DND-41 (cell line): ENCODE measurements around the gene CEP70.
"Not testable (repeated sequence)": the region's sequence is repeated elsewhere in the genome, so short reads cannot be mapped to it uniquely, and the experiment has no call there.

Experiments
- ATAC-seq: fragments of 200-7000 bp; cut with Tn5 transposase; 3 replicates; pipeline ENCODE4 v1.9.1; 2021; ENCODE audit warnings: low read depth; ENCODE audit not compliant: insufficient read depth
- DNase-seq: peaks from one replicate; pipeline ENCODE4 v3.0.0-alpha.2; 2020
- H2AFZ ChIP-seq: 2 replicates; pipeline ENCODE4 v1.6.0; 2012; ENCODE audit warnings: low read depth, low read length
- H3K27ac ChIP-seq: 2 replicates; pipeline ENCODE4 v1.5.1; 2012; ENCODE audit warnings: low read length, inconsistent platforms
- H3K27me3 ChIP-seq: fragments of 200-600 bp; sonication (generic); 2 replicates; pipeline ENCODE4 v1.6.0; 2012; ENCODE audit warnings: low read length, mild to moderate bottlenecking, inconsistent platforms; ENCODE audit not compliant: insufficient read depth, poor library complexity
- H3K36me3 ChIP-seq: 2 replicates; pipeline ENCODE4 v1.5.1; 2012; ENCODE audit warnings: low read length, inconsistent platforms; ENCODE audit not compliant: insufficient read depth
- H3K4me1 ChIP-seq: 2 replicates; pipeline ENCODE4 v1.5.1; 2012; ENCODE audit warnings: mild to moderate bottlenecking, low read length; ENCODE audit not compliant: insufficient read depth
- H3K4me2 ChIP-seq: 2 replicates; pipeline ENCODE4 v1.6.0; 2012; ENCODE audit warnings: mild to moderate bottlenecking, moderate library complexity, low read length, inconsistent platforms; ENCODE audit not compliant: insufficient read depth
- H3K4me3 ChIP-seq, 2 experiments: fragments of 200-600 bp in 1 of 2; shearing (Covaris generic) in 1 of 2; 2 replicates each; pipeline ENCODE4 v1.5.1; 2012 to 2016; ENCODE audit warnings: inconsistent platforms in 2 of 2, low read length in 2 of 2, mild to moderate bottlenecking in 2 of 2, low read depth in 1 of 2, moderate library complexity in 1 of 2
- H3K79me2 ChIP-seq: 2 replicates; pipeline ENCODE4 v1.6.0; 2012; ENCODE audit warnings: low read length, inconsistent platforms; ENCODE audit not compliant: insufficient read depth
- H3K9ac ChIP-seq: 2 replicates; pipeline ENCODE4 v1.6.0; 2012; ENCODE audit warnings: low read depth, mild to moderate bottlenecking, inconsistent platforms, low read length, moderate library complexity
- H3K9me3 ChIP-seq: 2 replicates; pipeline ENCODE4 v1.5.1; 2012; ENCODE audit warnings: low read length, moderate library complexity, mild to moderate bottlenecking, inconsistent platforms; ENCODE audit not compliant: insufficient read depth, severe bottlenecking
- H4K20me1 ChIP-seq: 2 replicates; pipeline ENCODE4 v1.6.0; 2012; ENCODE audit warnings: low read length; ENCODE audit not compliant: insufficient read depth
- EZH2 ChIP-seq: IDR thresholded peaks from 3 replicates; pipeline ENCODE4 v1.6.1; 2012; ENCODE audit warnings: borderline replicate concordance, low read depth, mild to moderate bottlenecking, moderate library complexity, low read length, inconsistent platforms; ENCODE audit not compliant: severe bottlenecking
- TF ChIP-seq, protein P1 (sequence below): IDR thresholded peaks from 2 replicates; pipeline ENCODE4 v1.5.1; 2012; ENCODE audit warnings: borderline replicate concordance, low read length, moderate library complexity, mild to moderate bottlenecking; ENCODE audit not compliant: poor library complexity, severe bottlenecking; ENCODE audit errors: extremely low read depth

CEP70 gene

DNA sequence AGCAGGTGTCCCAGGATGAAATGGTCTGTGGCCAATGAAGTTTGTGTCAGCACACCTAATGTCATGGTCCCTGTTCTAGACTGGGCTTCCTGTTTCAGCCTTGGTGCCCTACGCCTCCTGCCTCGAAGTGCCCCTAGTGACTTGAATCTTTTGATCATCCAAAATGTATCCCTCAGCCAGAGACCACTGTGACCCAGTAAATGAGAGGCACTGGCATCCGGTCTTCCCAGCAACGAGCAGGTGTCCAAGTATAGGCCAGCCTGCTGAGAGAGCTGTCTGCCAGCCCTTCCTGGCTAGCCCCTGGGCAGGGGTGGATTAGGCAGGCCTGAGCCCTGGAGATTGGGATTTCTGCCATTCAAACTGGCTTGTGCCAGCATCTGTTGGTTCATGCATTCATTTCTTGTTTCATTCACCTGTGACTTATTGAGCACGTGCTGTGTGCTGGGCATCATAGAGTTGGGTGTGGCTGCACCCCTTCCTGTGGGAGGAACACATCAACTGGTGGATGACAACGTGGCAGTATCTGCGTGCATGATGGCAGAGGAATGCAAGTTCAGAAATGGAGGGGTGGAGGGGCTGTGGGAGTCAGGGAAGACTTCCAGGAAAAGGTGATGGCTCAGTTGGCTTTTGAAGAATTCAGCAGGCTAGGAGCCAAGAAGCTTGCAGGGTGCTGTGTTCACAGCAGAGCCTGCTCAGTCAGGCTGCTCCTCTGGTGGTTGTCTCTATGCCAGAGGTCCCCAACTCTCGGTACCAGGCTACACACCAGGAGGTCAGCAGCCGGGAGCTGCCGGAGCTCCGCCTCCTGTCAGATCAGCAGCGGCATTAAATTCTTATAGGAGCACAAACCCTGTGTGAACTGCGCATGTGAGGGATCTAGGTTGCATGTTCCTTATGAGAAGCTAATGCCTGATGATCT lies 138.0 kb downstream of the CEP70 start:
- H3K9ac ChIP-seq: no peak overlapping the region
- H3K27ac ChIP-seq: no peak overlapping the region
- no peak overlapping the region for H3K4me3 ChIP-seq
- H3K79me2 ChIP-seq: no peaks in the 10 kb centered on the region
- no peak overlapping the region for H3K4me2 ChIP-seq
- DNase-seq (no peak), ATAC-seq (no peak)
- TF ChIP-seq, protein P1, sequence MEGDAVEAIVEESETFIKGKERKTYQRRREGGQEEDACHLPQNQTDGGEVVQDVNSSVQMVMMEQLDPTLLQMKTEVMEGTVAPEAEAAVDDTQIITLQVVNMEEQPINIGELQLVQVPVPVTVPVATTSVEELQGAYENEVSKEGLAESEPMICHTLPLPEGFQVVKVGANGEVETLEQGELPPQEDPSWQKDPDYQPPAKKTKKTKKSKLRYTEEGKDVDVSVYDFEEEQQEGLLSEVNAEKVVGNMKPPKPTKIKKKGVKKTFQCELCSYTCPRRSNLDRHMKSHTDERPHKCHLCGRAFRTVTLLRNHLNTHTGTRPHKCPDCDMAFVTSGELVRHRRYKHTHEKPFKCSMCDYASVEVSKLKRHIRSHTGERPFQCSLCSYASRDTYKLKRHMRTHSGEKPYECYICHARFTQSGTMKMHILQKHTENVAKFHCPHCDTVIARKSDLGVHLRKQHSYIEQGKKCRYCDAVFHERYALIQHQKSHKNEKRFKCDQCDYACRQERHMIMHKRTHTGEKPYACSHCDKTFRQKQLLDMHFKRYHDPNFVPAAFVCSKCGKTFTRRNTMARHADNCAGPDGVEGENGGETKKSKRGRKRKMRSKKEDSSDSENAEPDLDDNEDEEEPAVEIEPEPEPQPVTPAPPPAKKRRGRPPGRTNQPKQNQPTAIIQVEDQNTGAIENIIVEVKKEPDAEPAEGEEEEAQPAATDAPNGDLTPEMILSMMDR: no peak
- TF ChIP-seq EZH2: no peak
- no peaks in the 10 kb centered on the region for H3K4me1 ChIP-seq
- H2AFZ ChIP-seq: no peak overlapping the region
- H4K20me1 ChIP-seq: no peaks in the 10 kb centered on the region
- no peaks in the 10 kb centered on the region for H3K36me3 ChIP-seq
- H3K27me3 ChIP-seq: no peaks in the 10 kb centered on the region
- H3K9me3 ChIP-seq: no peaks in the 10 kb centered on the region

DNA sequence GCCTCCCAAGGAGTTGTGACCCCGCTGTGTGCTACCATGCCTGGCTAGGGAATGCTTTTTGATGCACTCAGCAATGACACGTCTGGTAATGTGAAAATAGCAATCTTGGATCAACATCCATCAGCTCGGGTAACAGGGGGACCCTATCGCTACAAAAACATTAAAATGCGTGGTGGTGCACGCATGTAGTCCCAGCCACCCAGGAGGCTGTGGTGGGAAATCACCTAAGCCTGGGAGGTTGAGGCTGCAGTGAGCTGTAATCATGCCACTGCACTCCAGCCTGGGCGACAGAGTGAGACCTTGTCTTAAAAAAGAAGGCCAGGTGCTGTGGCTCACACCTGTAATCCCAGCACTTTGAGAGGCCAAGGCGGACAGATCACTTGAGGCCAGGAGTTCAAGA lies 140.1 kb downstream of the CEP70 start:
- not testable (repeated sequence) for H3K4me2 ChIP-seq, DNase-seq, H4K20me1 ChIP-seq, H3K27me3 ChIP-seq, H3K27ac ChIP-seq, ATAC-seq, H3K9me3 ChIP-seq, H3K4me3 ChIP-seq, H3K9ac ChIP-seq, H3K4me1 ChIP-seq, H3K79me2 ChIP-seq, H2AFZ ChIP-seq, H3K36me3 ChIP-seq

DNA sequence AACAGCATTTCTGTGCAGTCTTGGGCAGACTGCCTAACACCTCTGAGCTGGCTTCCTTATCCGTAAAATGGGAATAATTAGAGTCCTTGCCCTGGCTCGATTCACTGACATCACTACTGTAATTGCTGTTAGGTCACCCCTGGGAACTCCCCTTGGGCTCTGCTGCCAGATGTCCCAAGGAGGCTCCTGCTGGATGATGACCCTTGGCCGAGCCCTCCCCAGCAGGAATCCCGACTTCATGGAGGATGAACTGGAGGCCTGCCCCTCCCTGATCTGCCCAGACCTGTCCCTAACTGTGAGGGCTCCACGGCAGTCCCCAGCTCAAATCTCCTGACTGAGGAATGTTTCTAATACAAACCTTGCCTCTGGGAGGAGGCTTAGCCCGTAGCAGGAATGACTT lies 141.6 kb downstream of the CEP70 start:
- Histone ChIP-seq H3K9ac (no peak overlapping the region), H3K36me3 (no peaks in the 10 kb centered on the region), H4K20me1 (no peaks in the 10 kb centered on the region), H3K4me1 (no peaks in the 10 kb centered on the region), H3K4me3 (no peak overlapping the region), H2AFZ (no peak overlapping the region), H3K4me2 (no peak overlapping the region), H3K9me3 (no peaks in the 10 kb centered on the region), H3K27me3 (no peaks in the 10 kb centered on the region), H3K79me2 (no peaks in the 10 kb centered on the region), H3K27ac (no peak overlapping the region)
- TF ChIP-seq, protein P1: no peak
- no peak for TF ChIP-seq EZH2
- DNase-seq (no peak), ATAC-seq (no peak)

DNA sequence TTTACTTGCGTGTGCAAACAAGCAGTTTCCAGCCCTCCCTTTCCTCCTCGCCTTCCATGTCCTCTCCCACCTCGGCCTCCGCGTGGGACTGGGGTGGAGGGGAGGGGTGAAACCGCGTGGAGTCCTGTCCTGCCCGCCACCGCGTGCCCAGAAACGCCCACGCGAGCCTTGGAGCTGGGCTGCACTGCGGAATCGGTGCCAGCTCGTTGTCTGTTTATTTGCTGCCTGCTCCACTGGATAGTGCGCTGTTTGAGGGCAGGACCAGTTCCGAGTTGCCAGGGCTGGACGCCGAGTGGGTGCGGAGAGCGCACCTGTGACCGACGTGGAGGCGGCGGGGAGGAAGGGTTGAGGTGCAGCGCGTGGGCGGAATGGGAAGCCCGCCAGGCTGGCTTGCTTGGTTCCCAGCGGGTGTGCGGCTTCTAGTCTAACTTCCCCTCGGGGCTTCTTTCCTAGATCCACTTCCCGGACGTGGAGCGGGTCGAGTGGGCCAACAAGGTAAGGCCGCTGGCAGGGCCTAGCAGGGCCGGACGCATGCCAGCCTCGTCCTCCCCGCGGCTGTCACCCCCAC lies 142.4 kb downstream of the CEP70 start:
- Histone ChIP-seq H2AFZ (no peak overlapping the region), H3K9ac (no peak overlapping the region), H3K9me3 (no peaks in the 10 kb centered on the region), H3K4me1 (no peaks in the 10 kb centered on the region), H3K27me3 (no peaks in the 10 kb centered on the region), H3K4me3 (no peak overlapping the region), H4K20me1 (no peaks in the 10 kb centered on the region), H3K36me3 (no peaks in the 10 kb centered on the region), H3K79me2 (no peaks in the 10 kb centered on the region), H3K4me2 (no peak overlapping the region), H3K27ac (no peak overlapping the region)
- no peak for ATAC-seq
- TF ChIP-seq EZH2: no peak
- TF ChIP-seq, protein P1: no peak
- DNase-seq: no peak
